ENCODE results near the gene POU2F1. TPM values are rescaled to one million over a fixed set of nuclear protein-coding genes. Genes with fewer than 3 reads are reported as not detected.

The POU2F1 gene
- total and polyA plus RNA-seq, 12 donors: 1.3 to 13.9 (median 10.1) TPM

- WGBS, 2 donors: 86 to 93% methylated on average over 3 of the region's 3 CpGs
- H3K4me3 ChIP-seq: no peak overlapping the region
- peaks cover 0 to 10% (median 0%) of the 10 kb centered on the region in 9 donors for H3K4me1 ChIP-seq
- ATAC-seq: no peak
- no peak overlapping the region for H3K27ac ChIP-seq
- intact Hi-C loops (cut with DNase I): loop anchor here in 6 of 10 donors (5.0 to 10.0 kb wide), 5 partner anchors 37 to 132 kb away; no protein-coding TSS in a partner anchor
- H3K36me3 ChIP-seq: peaks cover 0 to 73% (median 18%) of the 10 kb centered on the region in 9 donors
- TF ChIP-seq CTCF (IDR thresholded peaks at IDR 0.05): no peak
- no peak for DNase-seq
- no peaks in the 10 kb centered on the region for H3K9me3 ChIP-seq
- H3K27me3 ChIP-seq: no peaks in the 10 kb centered on the region
Measured at GRCh38 chr1:167404908-167405307, 184.2 kb downstream of the POU2F1 start.

GRCh38 chr1:167408355-167408754 lies 187.7 kb downstream of the POU2F1 start:
- WGBS, 2 donors: 95 to 98% methylated on average over 1 of the region's 1 CpG
- no peak for TF ChIP-seq CTCF (IDR thresholded peaks at IDR 0.05)
- DNase-seq (no peak), ATAC-seq (no peak)
- peaks cover 0 to 10% (median 0%) of the 10 kb centered on the region in 9 donors for H3K4me1 ChIP-seq
- H3K9me3 ChIP-seq: no peaks in the 10 kb centered on the region
- intact Hi-C loops (cut with DNase I): loop anchor here in 3 of 10 donors (5.0 to 10.0 kb wide), 3 partner anchors 124 to 134 kb away; no protein-coding TSS in a partner anchor
- H3K27ac ChIP-seq: no peak overlapping the region
- H3K36me3 ChIP-seq: peaks cover 0 to 74% (median 9%) of the 10 kb centered on the region in 9 donors
- no peaks in the 10 kb centered on the region for H3K27me3 ChIP-seq
- no peak overlapping the region for H3K4me3 ChIP-seq

- no peaks in the 10 kb centered on the region for H3K27me3 ChIP-seq
- no peak for TF ChIP-seq CTCF (IDR thresholded peaks at IDR 0.05)
- H3K9me3 ChIP-seq: no peaks in the 10 kb centered on the region
- no peak overlapping the region for H3K4me3 ChIP-seq
- intact Hi-C loops (cut with DNase I): loop anchor here in 3 of 10 donors (5.0 to 10.0 kb wide), 3 partner anchors 123 to 134 kb away; no protein-coding TSS in a partner anchor
- H3K36me3 ChIP-seq: peaks cover 0 to 81% (median 9%) of the 10 kb centered on the region in 9 donors
- H3K27ac ChIP-seq: no peak overlapping the region
- ATAC-seq: no peak
- 92 to 93% methylated on average over 1 of the region's 1 CpG for WGBS, 2 donors
- no peak for DNase-seq
- peaks cover 0 to 4% (median 0%) of the 10 kb centered on the region in 9 donors for H3K4me1 ChIP-seq
Measured at GRCh38 chr1:167409183-167409582, 188.5 kb downstream of the POU2F1 start.

GRCh38 chr1:167412072-167412471 lies 191.4 kb downstream of the POU2F1 start:
- intact Hi-C loops (cut with DNase I): no loop called here
- TF ChIP-seq CTCF (IDR thresholded peaks at IDR 0.05): no peak
- Histone ChIP-seq H3K4me1 (no peaks in the 10 kb centered on the region), H3K9me3 (no peaks in the 10 kb centered on the region), H3K36me3 (peaks cover 0 to 90% (median 9%) of the 10 kb centered on the region in 9 donors), H3K27ac (no peak overlapping the region), H3K27me3 (no peaks in the 10 kb centered on the region), H3K4me3 (no peak overlapping the region)
- DNase-seq (no peak), ATAC-seq (no peak)
- 90 to 92% methylated on average over 4 of the region's 4 CpGs for WGBS, 2 donors
